ENCODE results near the gene OPCML.

DNA sequence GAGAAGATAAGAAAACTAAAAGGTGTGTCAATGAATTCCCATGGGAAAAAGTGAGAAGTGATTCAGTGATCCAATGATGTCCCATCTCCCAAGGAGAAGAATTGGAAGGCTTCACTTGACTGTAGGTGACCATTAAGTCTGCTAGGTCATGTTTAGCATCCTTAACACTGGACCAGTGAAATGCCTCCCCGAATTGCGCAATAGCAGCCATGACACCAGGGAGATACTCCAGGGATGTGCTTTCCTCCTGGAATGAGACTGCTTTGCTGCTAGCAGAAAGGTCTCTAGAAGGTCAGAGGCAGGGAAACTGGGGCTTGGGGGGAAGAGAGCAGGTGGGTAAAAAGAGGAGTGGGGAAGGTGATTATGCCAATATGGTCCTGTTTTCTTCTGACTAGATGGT is 364.3 kb downstream of the OPCML start:
- TF ChIP-seq, protein P1, sequence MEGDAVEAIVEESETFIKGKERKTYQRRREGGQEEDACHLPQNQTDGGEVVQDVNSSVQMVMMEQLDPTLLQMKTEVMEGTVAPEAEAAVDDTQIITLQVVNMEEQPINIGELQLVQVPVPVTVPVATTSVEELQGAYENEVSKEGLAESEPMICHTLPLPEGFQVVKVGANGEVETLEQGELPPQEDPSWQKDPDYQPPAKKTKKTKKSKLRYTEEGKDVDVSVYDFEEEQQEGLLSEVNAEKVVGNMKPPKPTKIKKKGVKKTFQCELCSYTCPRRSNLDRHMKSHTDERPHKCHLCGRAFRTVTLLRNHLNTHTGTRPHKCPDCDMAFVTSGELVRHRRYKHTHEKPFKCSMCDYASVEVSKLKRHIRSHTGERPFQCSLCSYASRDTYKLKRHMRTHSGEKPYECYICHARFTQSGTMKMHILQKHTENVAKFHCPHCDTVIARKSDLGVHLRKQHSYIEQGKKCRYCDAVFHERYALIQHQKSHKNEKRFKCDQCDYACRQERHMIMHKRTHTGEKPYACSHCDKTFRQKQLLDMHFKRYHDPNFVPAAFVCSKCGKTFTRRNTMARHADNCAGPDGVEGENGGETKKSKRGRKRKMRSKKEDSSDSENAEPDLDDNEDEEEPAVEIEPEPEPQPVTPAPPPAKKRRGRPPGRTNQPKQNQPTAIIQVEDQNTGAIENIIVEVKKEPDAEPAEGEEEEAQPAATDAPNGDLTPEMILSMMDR (conservative IDR thresholded peaks at IDR 0.05 in 1 of 2, IDR thresholded peaks at IDR 0.05 in 1 of 2; ENCODE audit: extremely low read depth in 1 of 2, insufficient read depth in 1 of 2, low read depth in 1 of 2, low read length in 2 of 2), result no peak
- no peak for TF ChIP-seq EZH2 (IDR thresholded peaks at IDR 0.05; ENCODE audit: borderline replicate concordance, low read length)

Measured in mammary epithelial cell (primary cell).